ENCODE results near the gene BRSK2. TPM values are rescaled to one million over a fixed set of nuclear protein-coding genes. Genes with fewer than 3 reads are reported as not detected.

Gene BRSK2
- total and polyA plus RNA-seq, 2 donors from 2014 or later = 0.43 to 1.2 TPM

GRCh38 chr11:1403078-1403620, 13.4 kb downstream of the BRSK2 start:
- intact Hi-C loops (cut with DNase I) = no loop called here
- H3K4me1 ChIP-seq (ENCODE audit: control insufficient read depth in 2 of 3, insufficient read depth in 2 of 3, low read depth in 1 of 3, low read length in 3 of 3) = no peaks in the 10 kb centered on the region
- no peak overlapping the region for H3K9ac ChIP-seq (ENCODE audit: low read length in 3 of 3)
- FAIRE-seq (no peak), DNase-seq (peak in 1 of 5 donors; percentile 65)
- no peak for TF ChIP-seq CTCF (IDR thresholded peaks at IDR 0.05; ENCODE audit: borderline replicate concordance, extremely low read depth, insufficient read depth)
- H3K4me3 ChIP-seq (ENCODE audit: low read length in 3 of 3) = no peak overlapping the region
- H3K27ac ChIP-seq (ENCODE audit: low read depth in 2 of 2, low read length in 2 of 2) = no peak overlapping the region
- no peaks in the 10 kb centered on the region for H3K27me3 ChIP-seq (ENCODE audit: control insufficient read depth, insufficient read depth, low read length)
- no peaks in the 10 kb centered on the region for H3K36me3 ChIP-seq (ENCODE audit: control insufficient read depth in 2 of 3, insufficient read depth in 3 of 3, low read length in 3 of 3)
- no peaks in the 10 kb centered on the region for H3K9me3 ChIP-seq (ENCODE audit: control insufficient read depth in 2 of 3, insufficient read depth in 1 of 3, low read length in 3 of 3)

GRCh38 chr11:1403721-1404460, 14.2 kb downstream of the BRSK2 start:
- DNase-seq (peak in 1 of 5 donors; percentile 61), FAIRE-seq (no peak)
- H3K4me1 ChIP-seq (ENCODE audit: control insufficient read depth in 2 of 3, insufficient read depth in 2 of 3, low read depth in 1 of 3, low read length in 3 of 3) = no peaks in the 10 kb centered on the region
- no peaks in the 10 kb centered on the region for H3K9me3 ChIP-seq (ENCODE audit: control insufficient read depth in 2 of 3, insufficient read depth in 1 of 3, low read length in 3 of 3)
- no peaks in the 10 kb centered on the region for H3K27me3 ChIP-seq (ENCODE audit: control insufficient read depth, insufficient read depth, low read length)
- no peak overlapping the region for H3K4me3 ChIP-seq (ENCODE audit: low read length in 3 of 3)
- TF ChIP-seq CTCF (IDR thresholded peaks at IDR 0.05; ENCODE audit: borderline replicate concordance, extremely low read depth, insufficient read depth) = no peak
- intact Hi-C loops (cut with DNase I) = no loop called here
- no peak overlapping the region for H3K9ac ChIP-seq (ENCODE audit: low read length in 3 of 3)
- H3K36me3 ChIP-seq (ENCODE audit: control insufficient read depth in 2 of 3, insufficient read depth in 3 of 3, low read length in 3 of 3) = no peaks in the 10 kb centered on the region
- H3K27ac ChIP-seq (ENCODE audit: low read depth in 2 of 2, low read length in 2 of 2) = no peak overlapping the region

- Histone ChIP-seq H3K4me3 (ENCODE audit: low read length in 3 of 3) (no peak overlapping the region), H3K4me1 (ENCODE audit: control insufficient read depth in 2 of 3, insufficient read depth in 2 of 3, low read depth in 1 of 3, low read length in 3 of 3) (no peaks in the 10 kb centered on the region), H3K27ac (ENCODE audit: low read depth in 2 of 2, low read length in 2 of 2) (no peak overlapping the region), H3K9ac (ENCODE audit: low read length in 3 of 3) (no peak overlapping the region), H3K9me3 (ENCODE audit: control insufficient read depth in 2 of 3, insufficient read depth in 1 of 3, low read length in 3 of 3) (no peaks in the 10 kb centered on the region), H3K27me3 (ENCODE audit: control insufficient read depth, insufficient read depth, low read length) (no peaks in the 10 kb centered on the region), H3K36me3 (ENCODE audit: control insufficient read depth in 2 of 3, insufficient read depth in 3 of 3, low read length in 3 of 3) (no peaks in the 10 kb centered on the region)
- DNase-seq (peak in 1 of 5 donors; percentile 69), FAIRE-seq (no peak)
- no peak for TF ChIP-seq CTCF (IDR thresholded peaks at IDR 0.05; ENCODE audit: borderline replicate concordance, extremely low read depth, insufficient read depth)
- intact Hi-C loops (cut with DNase I) = no loop called here
Observed at GRCh38 chr11:1404461-1405185, 14.9 kb downstream of the BRSK2 start.
